ENCODE measurements around the gene ESR2. TPM values are rescaled to one million over a fixed set of nuclear protein-coding genes. Genes with fewer than 3 reads are reported as not detected.

The ESR2 gene
- total and polyA plus RNA-seq, 2 of the 8 experiments (the other 6 are each of a cell fraction or from before 2014, with no cell fraction given) = 0.19 to 0.23 TPM

- peaks cover 0 to 8% of the 10 kb centered on the region in 2 experiments; a peak in 2 of 4 replicates for H3K79me2 ChIP-seq (ENCODE audit: control insufficient read depth in 1 of 2, insufficient read depth in 2 of 2, low read length in 2 of 2)
- H2BK15ac ChIP-seq (ENCODE audit: low read length) = no peak overlapping the region; the same call in 1 of the 2 replicates
- H3K23ac ChIP-seq (ENCODE audit: insufficient read length) = no peak overlapping the region
- 2% methylated on average over 22 of the region's 49 CpGs; no CpG with 5 or more reads in 1 of the 2 experiments for WGBS, 2 experiments (ENCODE audit: extremely low coverage in 1 of 2, insufficient coverage in 1 of 2, insufficient read length in 1 of 2, insufficient replicate concordance in 2 of 2, low coverage in 1 of 2, low lambda C conversion rate in 2 of 2, missing lambda C conversion rate in 1 of 2)
- peak overlapping the region; percentile 52; the same call in 1 of the 2 replicates for H2BK12ac ChIP-seq (ENCODE audit: low read depth, low read length)
- peaks cover 14% of the 10 kb centered on the region for H3K23me2 ChIP-seq (ENCODE audit: low read depth, low read length)
- no peak overlapping the region for H2AK5ac ChIP-seq (ENCODE audit: low read depth, low read length)
- H4K20me1 ChIP-seq (replicated peaks in 1 of 2; ENCODE audit: control insufficient read depth in 1 of 2, insufficient read depth in 2 of 2, low read length in 2 of 2) = no peaks in the 10 kb centered on the region
- no peak for FAIRE-seq
- peak overlapping the region; percentile 91 for H3K56ac ChIP-seq (replicated peaks; ENCODE audit: insufficient read length, low read depth, low read length)
- no peaks in the 10 kb centered on the region for H3K79me1 ChIP-seq (ENCODE audit: low read depth, low read length)
- peak overlapping the region; percentile 84 for H4K5ac ChIP-seq (ENCODE audit: insufficient read length, low read depth, low read length)
- H3K14ac ChIP-seq (ENCODE audit: insufficient read length) = no peak overlapping the region
- H3K4me3 ChIP-seq (ENCODE audit: extremely low read depth in 1 of 4, insufficient read depth in 2 of 4, low read depth in 3 of 4, low read length in 4 of 4) = peak overlapping the region; percentile 74 to 93 (median 81)
- peak overlapping the region; percentile 98 for H3K4ac ChIP-seq (replicated peaks; ENCODE audit: insufficient read length, low read depth, low read length)
- H2AFZ ChIP-seq (ENCODE audit: low read length) = peak overlapping the region; percentile 88
- peak overlapping the region; percentile 76 to 88 (median 85) for H3K9ac ChIP-seq (replicated peaks in 1 of 4; ENCODE audit: extremely low read depth in 1 of 4, low read depth in 3 of 4, low read length in 3 of 4)
- H3K9me3 ChIP-seq (ENCODE audit: insufficient read depth in 2 of 2, low read depth in 1 of 2, low read length in 1 of 2) = no peaks in the 10 kb centered on the region
- peak overlapping the region; percentile 98 for H3K18ac ChIP-seq (ENCODE audit: extremely low read depth, low read length)
- no peaks in the 10 kb centered on the region for H3K27me3 ChIP-seq (replicated peaks in 1 of 4; ENCODE audit: control insufficient read depth in 3 of 4, extremely low read depth in 1 of 4, insufficient read depth in 3 of 4, low read length in 3 of 4)
- DNase-seq (ENCODE audit: low read depth in 1 of 2, low spot score in 2 of 2) = peak; percentile 92 to 96
- no peaks in the 10 kb centered on the region for H3K36me3 ChIP-seq (ENCODE audit: control insufficient read depth in 2 of 4, insufficient read depth in 4 of 4, low read length in 3 of 4)
- H3K4me2 ChIP-seq (ENCODE audit: insufficient read depth in 1 of 2, low read depth in 2 of 2, low read length in 2 of 2) = peak overlapping the region; percentile 81 to 93
- ChIA-PET POLR2A (ENCODE audit: partially characterized antibody) (interaction anchor here (0.8 to 5.7 kb wide), 14 partner anchors 9 to 365 kb away, joined by 3 to 30 read pairs (median 5); partner anchors contain the start of genes HSPA2, MTHFD1, PLEKHG3 and ZBTB1), CTCF (ENCODE audit: partially characterized antibody) (interaction anchor here (0.6 to 9.4 kb wide), 9 partner anchors 34 to 356 kb away, joined by 3 to 56 read pairs (median 3); no protein-coding TSS in a partner anchor)
- H3K27ac ChIP-seq (ENCODE audit: low read depth, low read length) = peak overlapping the region; percentile 88
- peak overlapping the region; percentile 95; the same call in 1 of the 2 replicates for H4K8ac ChIP-seq (ENCODE audit: extremely low read depth, insufficient read depth, low read length)
- peak overlapping the region; percentile 62 for H2BK120ac ChIP-seq (replicated peaks; ENCODE audit: low read depth, low read length)
- H3K4me1 ChIP-seq (replicated peaks in 1 of 4; ENCODE audit: control insufficient read depth in 3 of 4, insufficient read depth in 4 of 4, low read length in 3 of 4) = peaks cover 6 to 14% (median 9%) of the 10 kb centered on the region in 4 experiments; a peak in 6 of 7 replicates
- peak overlapping the region; percentile 99 for H4K91ac ChIP-seq (replicated peaks; ENCODE audit: insufficient read length, low read length)
- peak overlapping the region; percentile 95 for H2BK5ac ChIP-seq (ENCODE audit: low read depth, low read length)
- 0 out of 2 replicates have a peak overlapping the region, but pooled peaks have one; percentile 72 for H2BK20ac ChIP-seq (ENCODE audit: low read length)
- TF ChIP-seq SP4 (IDR thresholded peaks at IDR 0.05; ENCODE audit: low read length) (no peak), CREB1 (IDR thresholded peaks at IDR 0.05) (peak; percentile 79), TAF7 (optimal IDR thresholded peaks at IDR 0.05; ENCODE audit: borderline replicate concordance, low read depth, low read length) (peak; percentile 62), MAX (IDR thresholded peaks at IDR 0.05) (peak; percentile 61), POLR2AphosphoS5 (IDR thresholded peaks at IDR 0.05; ENCODE audit: low read depth, low read length) (peak; percentile 88), KDM4A (IDR thresholded peaks at IDR 0.05; ENCODE audit: low read depth, low read length, severe bottlenecking) (peak; percentile 34), YY1 (IDR thresholded peaks at IDR 0.05; ENCODE audit: low read depth, low read length) (peak; percentile 31; the same call in 1 of the 2 replicates), KDM1A (IDR thresholded peaks at IDR 0.05; ENCODE audit: borderline replicate concordance, low read length) (no peak), RBBP5 (IDR thresholded peaks at IDR 0.05; ENCODE audit: borderline replicate concordance, low read depth, low read length) (peak; percentile 65), EZH2 (IDR thresholded peaks at IDR 0.05; ENCODE audit: low read depth, low read length, severe bottlenecking) (no peak), E2F6 (IDR thresholded peaks at IDR 0.05) (peak; percentile 73; the same call in 1 of the 2 replicates)
Observed at GRCh38 chr14:64338616-64339316, 44.6 kb upstream of the ESR2 start.
